ENCODE measurements around the gene PPEF1.

DNA sequence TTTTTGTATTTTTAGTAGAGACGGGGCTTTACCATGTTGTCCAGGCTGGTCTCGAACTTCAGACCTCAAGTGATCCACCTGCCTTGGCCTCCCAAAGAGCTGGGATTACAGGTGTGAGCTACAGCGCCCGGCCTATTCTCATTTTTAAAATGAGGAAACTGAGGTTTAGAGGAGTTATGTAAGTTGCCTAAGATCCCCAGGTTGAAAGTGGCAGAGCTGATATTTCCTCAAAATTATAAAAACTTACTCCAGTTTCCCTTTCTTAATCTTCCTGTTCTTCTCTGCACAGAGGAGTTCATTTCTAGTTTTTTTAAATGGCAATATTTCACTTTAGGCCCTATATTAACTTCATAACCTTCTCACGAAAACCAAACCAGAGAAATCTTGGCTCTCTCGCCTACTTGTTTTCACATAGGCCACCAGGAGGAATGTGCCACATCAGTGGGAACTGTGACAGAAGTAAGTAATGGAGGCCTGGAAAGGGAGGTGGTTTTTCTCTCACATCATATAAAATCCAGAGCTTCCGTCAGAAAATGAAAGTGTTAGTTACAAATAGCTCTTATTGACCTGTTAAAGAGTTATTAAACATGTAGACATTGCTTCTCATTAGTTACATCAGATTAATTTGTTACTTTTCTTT is 19.5 kb upstream of the PPEF1 start:
- TF ChIP-seq TAF1 (IDR thresholded peaks at IDR 0.05; ENCODE audit: low read depth, low read length) (no peak), POLR2A (IDR thresholded peaks at IDR 0.05; ENCODE audit: low read depth, low read length) (no peak), POLR2AphosphoS5 (IDR thresholded peaks at IDR 0.05; ENCODE audit: low read depth, low read length) (no peak), POU2F2 (IDR thresholded peaks at IDR 0.05; ENCODE audit: low read depth, low read length) (no peak), PAX5 (IDR thresholded peaks at IDR 0.05; ENCODE audit: insufficient read depth, low read length, severe bottlenecking) (no peak), SPI1 (IDR thresholded peaks at IDR 0.05; ENCODE audit: low read depth, low read length) (no peak)

All from GM12891 (cell line).